Hepatocyte (in vitro differentiated cells): Measurements from ENCODE around the gene TBC1D2.

ENCODE experiments used
- CTCF ChIP-seq: fragments of 200-600 bp; sonication (generic); IDR thresholded peaks from 2 replicates; pipeline ENCODE4 v1.5.1; 2016; ENCODE audit warnings: antibody characterized with exemption, mild to moderate bottlenecking; ENCODE audit not compliant: poor library complexity
- EZH2 ChIP-seq: fragments of 200-600 bp; sonication (generic); IDR thresholded peaks from 2 replicates; pipeline ENCODE4 v1.6.1; 2016; ENCODE audit warnings: antibody characterized with exemption, mild to moderate bottlenecking, borderline replicate concordance
- EZH2phosphoT487 ChIP-seq: fragments of 200-600 bp; sonication (generic); IDR thresholded peaks from one replicate; pipeline ENCODE4 v1.6.1; 2018; ENCODE audit warnings: antibody characterized with exemption, mild to moderate bottlenecking, low read depth, moderate library complexity; ENCODE audit not compliant: unreplicated experiment, severe bottlenecking

GRCh38 chr9:98182889-98183599 is 72.4 kb downstream of the TBC1D2 start:
- TF ChIP-seq CTCF (no peak), EZH2 (no peak), EZH2phosphoT487 (no peak)
